Coronary artery (tissue), 2 donors: ENCODE measurements around the gene NUP188.
"Not testable (repeated sequence)": the region's sequence is repeated elsewhere in the genome, so short reads cannot be mapped to it uniquely, and the experiment has no call there.

Experiments
- DNase-seq: peaks from one replicate; pipeline ENCODE4 v3.0.0-alpha.2; 2017; ENCODE audit warnings: low spot score
- H3K27ac ChIP-seq, 2 donors: fragments of 200-600 bp; sonication (generic); one replicate each; pipeline ENCODE4 v1.5.1; 2016 to 2019
- H3K4me3 ChIP-seq: fragments of 200-600 bp; sonication (generic); 2 replicates; pipeline ENCODE4 v1.5.1; 2016; ENCODE audit warnings: mild to moderate bottlenecking, moderate library complexity
- CTCF ChIP-seq: fragments of 200-600 bp; sonication (generic); IDR thresholded peaks from one replicate; pipeline ENCODE4 v1.5.1; 2019; ENCODE audit warnings: antibody characterized with exemption

The NUP188 gene

GRCh38 chr9:129001504-129002325 lies 54.2 kb downstream of the NUP188 start:
- H3K4me3 ChIP-seq = no peak overlapping the region
- TF ChIP-seq CTCF = no peak
- DNase-seq = no peak
- H3K27ac ChIP-seq = no peak overlapping the region

- H3K27ac ChIP-seq = no peak overlapping the region
- no peak overlapping the region for H3K4me3 ChIP-seq
- TF ChIP-seq CTCF = no peak
- DNase-seq = no peak
Measured at GRCh38 chr9:129002992-129003391, 55.5 kb downstream of the NUP188 start.

DNA sequence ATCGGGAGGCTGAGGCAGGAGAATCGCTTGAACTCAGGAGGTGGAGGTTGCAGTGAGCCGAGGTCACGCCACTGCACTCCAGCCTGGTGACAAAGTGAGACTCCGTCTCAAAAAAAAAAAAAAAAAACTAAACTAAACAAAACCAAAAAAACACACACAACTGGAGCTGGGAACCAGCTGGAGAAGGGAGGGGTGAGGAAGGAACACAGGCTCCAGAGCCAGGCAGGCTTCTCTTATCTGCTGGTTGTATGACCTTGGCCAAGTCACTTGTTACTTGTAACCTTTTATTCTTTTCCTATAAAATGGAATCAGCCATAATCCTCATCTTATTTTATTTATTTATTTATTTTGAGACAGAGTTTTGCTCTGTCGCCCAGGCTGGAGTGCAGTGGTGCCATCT lies 56.7 kb downstream of the NUP188 start:
- not testable (repeated sequence) for H3K4me3 ChIP-seq, DNase-seq

DNA sequence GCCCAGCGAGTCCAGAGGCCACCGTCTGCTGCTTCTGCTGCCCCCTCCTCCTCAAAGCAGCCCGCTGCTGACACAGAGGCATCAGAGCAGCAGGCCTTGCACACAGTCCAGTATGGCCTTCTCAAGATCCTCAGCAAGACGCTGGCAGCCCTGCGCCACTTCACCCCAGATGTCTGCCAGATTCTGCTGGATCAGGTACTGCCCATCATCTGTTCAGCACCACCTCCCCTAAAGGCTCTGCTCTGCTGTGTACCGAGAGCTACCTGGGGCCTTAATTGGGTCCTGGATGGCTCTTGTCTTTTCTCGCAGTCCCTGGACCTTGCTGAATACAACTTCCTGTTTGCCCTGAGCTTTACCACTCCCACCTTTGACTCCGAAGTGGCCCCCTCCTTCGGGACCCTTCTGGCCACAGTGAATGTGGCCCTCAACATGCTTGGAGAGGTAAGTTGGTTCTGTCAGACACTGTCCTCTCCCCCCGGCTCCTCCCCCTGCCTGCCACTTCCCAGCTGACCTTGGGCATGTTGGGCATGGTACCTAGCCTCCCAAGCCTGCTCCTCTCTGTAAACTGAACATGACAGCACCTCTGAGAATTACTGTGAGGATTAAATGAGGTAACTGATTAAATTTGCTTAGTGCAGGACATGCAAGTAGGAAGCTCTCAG lies 58.0 kb downstream of the NUP188 start:
- no peak for DNase-seq
- no peak overlapping the region for H3K4me3 ChIP-seq
- no peak overlapping the region for H3K27ac ChIP-seq
- TF ChIP-seq CTCF = no peak

More for the DNA sequence above, 56.7 kb downstream of the NUP188 start:
- not testable (repeated sequence) for H3K27ac ChIP-seq

GRCh38 chr9:129006328-129007034 lies 59.0 kb downstream of the NUP188 start:
- no peak overlapping the region for H3K4me3 ChIP-seq
- TF ChIP-seq CTCF = peak; percentile 62
- no peak for DNase-seq
- H3K27ac ChIP-seq = peak overlapping the region; percentile 33 to 55

DNA sequence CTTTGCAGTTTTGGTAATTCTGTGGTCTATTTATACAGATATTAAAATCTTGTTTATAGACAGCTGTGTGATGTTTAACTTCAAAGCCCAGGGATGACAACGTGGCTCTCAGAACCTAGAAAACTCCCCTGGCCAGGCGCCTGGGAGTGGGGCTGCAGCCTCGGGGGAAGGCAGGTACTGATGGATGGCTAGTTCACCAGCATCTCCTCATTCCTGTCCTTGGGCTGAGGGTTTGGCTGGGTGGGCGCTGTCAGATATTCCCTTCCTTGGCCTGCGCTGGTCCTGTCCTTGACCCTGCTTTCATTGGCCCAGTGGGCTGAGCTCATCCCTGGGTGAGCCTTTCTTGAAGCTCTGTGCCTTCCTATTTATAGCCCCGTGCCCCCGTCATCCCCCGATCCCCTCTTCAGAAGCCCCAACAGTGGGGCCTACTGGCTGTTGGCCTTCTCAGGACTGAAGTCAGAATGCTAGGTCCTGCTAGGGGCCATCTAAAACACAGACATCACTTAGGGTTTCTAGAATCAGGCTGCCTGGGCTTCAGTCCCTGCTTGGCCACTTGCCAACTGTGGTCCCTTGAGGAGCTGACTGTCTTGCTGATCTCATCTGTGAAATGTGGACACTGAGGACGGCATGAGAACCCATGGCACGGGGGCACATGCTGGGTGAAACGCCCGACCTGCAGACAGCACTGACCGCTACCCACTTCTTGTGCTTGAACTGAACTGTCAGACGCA lies 59.7 kb downstream of the NUP188 start:
- peak overlapping the region; percentile 33 to 55 for H3K27ac ChIP-seq
- no peak for DNase-seq

More for the DNA sequence above, 59.7 kb downstream of the NUP188 start:
- no peak for TF ChIP-seq CTCF
- no peak overlapping the region for H3K4me3 ChIP-seq
